Nephron progenitor cell (in vitro differentiated cells): ENCODE data around the gene BRINP2.

Experiments used
- DNase-seq: peaks from one replicate; pipeline ENCODE4 v3.0.0; 2021
- H3K27ac Mint-ChIP-seq: 2 replicates; pipeline ENCODE4 v1.8.0; 2021; ENCODE audit warnings: mild to moderate bottlenecking, moderate library complexity, mixed read lengths
- H3K27me3 Mint-ChIP-seq: 2 replicates; pipeline ENCODE4 v1.8.0; 2021; ENCODE audit warnings: mild to moderate bottlenecking, low read depth, mixed read lengths; ENCODE audit not compliant: poor library complexity
- H3K36me3 Mint-ChIP-seq: 2 replicates; pipeline ENCODE4 v1.8.0; 2021; ENCODE audit warnings: low read depth, mixed read lengths
- H3K4me1 Mint-ChIP-seq: 2 replicates; pipeline ENCODE4 v1.8.0; 2021; ENCODE audit warnings: mixed read lengths
- H3K4me3 Mint-ChIP-seq: 2 replicates; pipeline ENCODE4 v1.8.0; 2021; ENCODE audit warnings: mild to moderate bottlenecking, moderate library complexity, mixed read lengths
- H3K9me3 Mint-ChIP-seq: 2 replicates; pipeline ENCODE4 v1.8.0; 2021; ENCODE audit warnings: mild to moderate bottlenecking, moderate library complexity, mixed read lengths
- TF ChIP-seq, protein P1 (sequence below): fragments of 200-600 bp; sonication (generic); IDR thresholded peaks from 2 replicates; pipeline ENCODE4 v1.5.0; 2021; ENCODE audit warnings: antibody characterized with exemption

Gene BRINP2

DNA sequence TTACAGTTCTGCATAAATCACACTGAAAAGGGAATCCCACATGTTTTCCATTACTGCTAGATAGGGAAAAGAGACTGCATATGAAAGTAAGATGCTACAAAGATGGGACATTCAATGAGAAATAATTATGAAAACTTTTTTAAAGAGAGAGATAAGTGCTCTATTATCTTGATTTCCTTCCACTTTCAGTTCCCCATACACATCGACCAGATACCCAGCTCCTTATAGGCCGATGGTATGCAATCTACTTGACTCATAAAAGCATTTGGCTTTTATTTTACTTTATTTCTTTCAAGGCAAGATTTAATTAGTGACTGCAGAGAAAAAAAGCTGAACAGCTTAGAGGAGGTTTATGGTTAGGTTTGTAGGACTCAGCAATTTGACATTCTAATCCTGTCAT is 13.1 kb downstream of the BRINP2 start:
- Mint-ChIP-seq H3K27me3 (peaks cover 42% of the 10 kb centered on the region), H3K4me3 (no peak overlapping the region), H3K27ac (no peak overlapping the region), H3K4me1 (peaks cover 20% of the 10 kb centered on the region), H3K36me3 (no peaks in the 10 kb centered on the region), H3K9me3 (peaks cover 8% of the 10 kb centered on the region)
- TF ChIP-seq, protein P1, sequence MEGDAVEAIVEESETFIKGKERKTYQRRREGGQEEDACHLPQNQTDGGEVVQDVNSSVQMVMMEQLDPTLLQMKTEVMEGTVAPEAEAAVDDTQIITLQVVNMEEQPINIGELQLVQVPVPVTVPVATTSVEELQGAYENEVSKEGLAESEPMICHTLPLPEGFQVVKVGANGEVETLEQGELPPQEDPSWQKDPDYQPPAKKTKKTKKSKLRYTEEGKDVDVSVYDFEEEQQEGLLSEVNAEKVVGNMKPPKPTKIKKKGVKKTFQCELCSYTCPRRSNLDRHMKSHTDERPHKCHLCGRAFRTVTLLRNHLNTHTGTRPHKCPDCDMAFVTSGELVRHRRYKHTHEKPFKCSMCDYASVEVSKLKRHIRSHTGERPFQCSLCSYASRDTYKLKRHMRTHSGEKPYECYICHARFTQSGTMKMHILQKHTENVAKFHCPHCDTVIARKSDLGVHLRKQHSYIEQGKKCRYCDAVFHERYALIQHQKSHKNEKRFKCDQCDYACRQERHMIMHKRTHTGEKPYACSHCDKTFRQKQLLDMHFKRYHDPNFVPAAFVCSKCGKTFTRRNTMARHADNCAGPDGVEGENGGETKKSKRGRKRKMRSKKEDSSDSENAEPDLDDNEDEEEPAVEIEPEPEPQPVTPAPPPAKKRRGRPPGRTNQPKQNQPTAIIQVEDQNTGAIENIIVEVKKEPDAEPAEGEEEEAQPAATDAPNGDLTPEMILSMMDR: no peak
- DNase-seq: no peak

DNA sequence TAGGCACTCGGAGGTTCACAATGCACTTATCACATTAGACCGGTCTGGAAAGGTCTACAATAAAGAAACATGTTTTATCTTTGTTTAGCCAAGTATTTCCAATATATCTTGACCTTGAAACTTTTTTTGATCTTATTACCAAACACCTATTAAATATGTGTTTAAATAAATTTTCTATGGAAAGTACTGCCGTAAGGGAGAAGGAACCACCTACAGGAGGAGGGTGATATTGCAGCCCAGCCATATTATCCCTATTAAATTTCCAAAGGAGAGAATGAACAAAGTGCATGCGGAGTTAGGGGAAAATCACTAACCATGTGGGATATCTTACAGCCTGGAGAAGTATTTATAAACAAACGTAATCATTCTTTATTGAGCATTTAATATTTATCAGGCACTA is 14.5 kb downstream of the BRINP2 start:
- no peak overlapping the region for H3K27ac Mint-ChIP-seq
- no peak overlapping the region for H3K4me3 Mint-ChIP-seq
- TF ChIP-seq, protein P1: peak; percentile 54
- H3K9me3 Mint-ChIP-seq: peaks cover 8% of the 10 kb centered on the region
- peaks cover 28% of the 10 kb centered on the region for H3K27me3 Mint-ChIP-seq
- no peak for DNase-seq
- H3K4me1 Mint-ChIP-seq: peaks cover 20% of the 10 kb centered on the region
- H3K36me3 Mint-ChIP-seq: no peaks in the 10 kb centered on the region

DNA sequence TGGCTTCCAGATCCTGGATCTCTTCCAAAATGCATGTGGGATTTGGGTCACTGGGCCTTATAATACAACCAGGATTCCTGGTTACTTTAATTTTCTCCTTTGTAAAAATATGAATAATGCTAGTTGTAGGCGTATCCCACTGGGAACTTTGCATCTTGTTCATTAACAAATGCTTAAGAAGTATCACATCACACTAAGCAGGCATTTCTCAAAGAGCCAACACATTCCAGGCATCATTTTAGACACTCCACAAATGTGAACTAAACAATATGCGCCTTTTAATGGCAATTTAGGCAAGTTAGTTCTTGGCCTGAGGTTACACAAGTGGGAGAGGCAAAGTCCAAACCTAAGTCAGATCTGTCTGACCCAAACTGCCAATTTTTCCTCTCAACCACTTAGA is 15.9 kb downstream of the BRINP2 start:
- TF ChIP-seq, protein P1: no peak
- no peak for DNase-seq
- Mint-ChIP-seq H3K4me1 (peaks cover 15% of the 10 kb centered on the region), H3K36me3 (no peaks in the 10 kb centered on the region), H3K27ac (no peak overlapping the region), H3K27me3 (peaks cover 18% of the 10 kb centered on the region), H3K9me3 (peaks cover 8% of the 10 kb centered on the region), H3K4me3 (no peak overlapping the region)

DNA sequence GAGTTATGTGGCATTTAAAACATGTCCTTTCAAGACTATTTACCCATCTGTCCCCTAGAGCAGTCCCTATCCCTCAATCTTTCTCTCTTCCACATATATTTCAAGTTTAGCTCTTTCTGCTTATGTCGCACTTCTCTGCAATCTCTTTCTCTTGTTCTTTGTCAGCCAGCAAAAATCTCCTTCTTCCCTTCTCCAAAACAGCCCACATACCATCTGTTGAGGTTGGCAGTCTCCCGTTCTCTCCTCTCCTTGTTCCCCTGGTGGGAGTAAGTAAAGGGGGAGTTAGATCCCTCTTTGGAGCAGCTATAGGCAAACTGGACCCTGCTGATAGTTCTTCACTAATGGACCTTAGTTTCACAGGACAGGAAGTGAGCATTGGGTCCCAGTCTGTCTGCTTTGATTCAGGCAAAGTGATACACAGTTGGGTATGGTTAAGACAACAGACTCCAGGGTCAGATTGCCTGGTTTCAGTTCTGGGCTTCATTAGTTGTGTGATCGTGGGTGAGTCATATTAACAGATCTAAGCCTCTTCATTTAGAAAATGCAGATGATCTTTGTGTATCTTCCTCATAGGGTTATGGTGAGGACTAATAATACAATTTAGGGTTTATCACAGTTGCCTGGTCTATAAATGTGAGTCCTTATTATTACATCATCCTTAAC is 19.7 kb downstream of the BRINP2 start:
- TF ChIP-seq, protein P1: no peak
- H3K4me3 Mint-ChIP-seq: no peak overlapping the region
- no peak overlapping the region for H3K27ac Mint-ChIP-seq
- peaks cover 3% of the 10 kb centered on the region for H3K4me1 Mint-ChIP-seq
- DNase-seq: no peak
- H3K9me3 Mint-ChIP-seq: peaks cover 5% of the 10 kb centered on the region
- H3K36me3 Mint-ChIP-seq: no peaks in the 10 kb centered on the region
- peaks cover 16% of the 10 kb centered on the region for H3K27me3 Mint-ChIP-seq

DNA sequence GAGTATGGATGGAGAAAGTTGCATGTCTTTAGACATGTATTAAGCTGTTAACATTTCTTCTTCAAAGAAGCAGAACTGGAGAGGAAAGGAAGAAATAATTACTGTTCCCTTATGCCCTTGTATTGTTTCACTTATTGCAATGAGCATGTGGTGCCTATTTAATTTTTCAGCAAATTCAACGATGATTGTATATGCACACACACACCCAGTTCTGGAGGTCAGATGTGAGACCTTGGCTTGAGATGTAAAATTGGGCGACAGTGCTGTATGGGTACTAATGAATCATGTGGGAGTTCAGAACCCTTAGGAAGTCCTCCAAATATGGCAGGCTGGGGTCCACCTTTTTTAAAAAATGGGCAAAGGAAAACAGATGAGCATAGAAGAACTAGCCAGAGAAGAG is 27.5 kb downstream of the BRINP2 start:
- H3K4me3 Mint-ChIP-seq: no peak overlapping the region
- H3K27ac Mint-ChIP-seq: no peak overlapping the region
- no peak for DNase-seq
- H3K27me3 Mint-ChIP-seq: peaks cover 4% of the 10 kb centered on the region
- H3K4me1 Mint-ChIP-seq: peaks cover 14% of the 10 kb centered on the region
- TF ChIP-seq, protein P1: no peak
- H3K9me3 Mint-ChIP-seq: peaks cover 4% of the 10 kb centered on the region
- H3K36me3 Mint-ChIP-seq: no peaks in the 10 kb centered on the region

DNA sequence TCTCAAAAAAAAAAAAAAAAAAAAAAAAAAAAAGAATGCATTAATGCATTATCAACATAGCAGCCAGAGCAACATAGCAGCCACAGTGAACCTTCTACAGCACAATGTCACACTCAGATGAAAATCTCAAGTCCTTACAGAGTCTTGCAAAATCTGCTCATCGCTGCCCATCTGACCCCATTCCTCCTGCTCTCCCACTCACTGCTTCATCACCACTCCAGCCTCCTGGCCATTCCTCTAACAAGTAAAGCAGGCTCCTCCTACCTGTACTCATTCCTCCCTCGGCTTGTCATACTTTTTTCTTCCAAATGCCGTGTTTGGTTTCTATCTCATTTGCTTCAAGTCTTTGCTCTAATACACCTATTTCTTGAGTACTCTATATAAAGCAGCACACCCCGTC is 29.5 kb downstream of the BRINP2 start:
- H3K9me3 Mint-ChIP-seq: peaks cover 4% of the 10 kb centered on the region
- TF ChIP-seq, protein P1: no peak

More for the DNA sequence above, 29.5 kb downstream of the BRINP2 start:
- Mint-ChIP-seq H3K27ac (peak overlapping the region; percentile 46), H3K36me3 (no peaks in the 10 kb centered on the region), H3K27me3 (no peaks in the 10 kb centered on the region), H3K4me1 (peaks cover 13% of the 10 kb centered on the region), H3K4me3 (no peak overlapping the region)
- no peak for DNase-seq
